Adrenal gland (tissue), 12 donors: ENCODE results near the gene ST3GAL4. TPM values are rescaled to one million over a fixed set of nuclear protein-coding genes. Genes with fewer than 3 reads are reported as not detected.
A peak's percentile ranks its signal among the peaks of the same experiment; 100 is the strongest.

Source experiments
- DNase-seq, 7 donors: peaks; one replicate each; pipeline ENCODE4 v3.0.0-alpha.2; 2019 to 2020
- H3K27ac ChIP-seq, 5 donors: fragments of 200-600 bp; sonication (generic) in 4 of 5; 1 replicate in 3 of 5; 2 replicates in 2 of 5; pipeline versions ENCODE4 v1.5.1 to v1.8.0; 2016 to 2020; ENCODE audit warnings: mild to moderate bottlenecking in 1 of 5
- H3K27me3 ChIP-seq: fragments of 200-600 bp; 2 replicates; pipeline ENCODE4 v1.8.0; 2021
- H3K36me3 ChIP-seq, 2 donors: fragments of 200-600 bp; replicated peaks in 1 of 2; 1 replicate in 1 of 2; 2 replicates in 1 of 2; pipeline versions ENCODE4 v1.5.1 to v1.8.0; 2018 to 2022
- H3K4me1 ChIP-seq, 2 donors: fragments of 200-600 bp; replicated peaks in 1 of 2; 1 replicate in 1 of 2; 2 replicates in 1 of 2; pipeline versions ENCODE4 v1.5.1 to v1.8.0; 2018 to 2021
- H3K4me3 ChIP-seq, 4 donors: fragments of 200-600 bp; sonication (generic) in 3 of 4; one replicate each; pipeline ENCODE4 v1.5.1; 2016 to 2018
- H3K9me3 ChIP-seq, 3 donors: fragments of 200-600 bp; sonication (generic) in 1 of 3; replicated peaks in 1 of 3; 1 replicate in 2 of 3; 2 replicates in 1 of 3; pipeline versions ENCODE4 v1.5.1 to v1.8.0; 2016 to 2021
- POLR2A ChIP-seq, 2 donors: fragments of 450-650 bp; IDR thresholded peaks; one replicate each; pipeline ENCODE4 v1.6.1; 2017; ENCODE audit warnings: antibody characterized with exemption in 2 of 2, mild to moderate bottlenecking in 2 of 2, moderate library complexity in 1 of 2
- WGBS, 4 donors: extraction: QIAGEN DNeasy Blood & Tissue Kit in 2 of 4; methylation state at CpG; one replicate each; pipeline versions ENCODE4 v1.1.5 to v1.1.7; 2013 to 2017; 5-methylcytosine and 5-hydroxymethylcytosine counted together
- intact Hi-C, 2 donors: fragments of 100-400 bp; cut with DNase I; formaldehyde crosslinking; loops; one replicate each; pipeline versions ENCODE4 v1.14.1 to v1.15.0; 2022 to 2023
- polyA plus RNA-seq, 3 donors: library from polyadenylated mRNA; stranded (reverse); fragments of 200-250 nt in 2 of 3; fragments of 350-450 nt in 1 of 3; fragmentation: Illumina TruSeq in 1 of 3; extraction: RNeasy Lipid Tissue Mini Kit (QIAGEN cat#74804) in 1 of 3; gene quantifications; one replicate each; pipeline ENCODE4 v1.2.3, GENCODE V29; 2013 to 2014
- total RNA-seq, 9 donors: library from RNA; depleted of rRNA in 4 of 9; stranded (reverse); fragments of >200 nt in 4 of 9; fragments of 120-200 nt in 1 of 9; fragmentation: NEBNext Ultra II Directional in 1 of 9; extraction: Animal tissue kit (Norgen Biotek cat#: 25700) in 1 of 9; gene quantifications; one replicate each; pipeline versions ENCODE4 v1.1.0 to v1.2.4, GENCODE V29; 2013 to 2023
- TF ChIP-seq, protein P1 (sequence below), 6 experiments: fragments of 450-650 bp in 4 of 6; fragments of 200-600 bp in 2 of 6; sonication (generic) in 1 of 6; IDR thresholded peaks; 1 replicate in 5 of 6; 2 replicates in 1 of 6; pipeline versions ENCODE4 v1.5.1 to v1.8.0; 2016 to 2021; ENCODE audit warnings: antibody characterized with exemption in 6 of 6, mild to moderate bottlenecking in 2 of 6, moderate library complexity in 1 of 6
- donor health status: healthy with polysubstance abuse.
- donor health status: Bipolar disorder and iron deficiency.
- donor health status: DM: yes; HTN: yes; CAD: no.
- donor health status: DM: no; HTN: no; CAD: no.
- donor health status: DM: no; HTN: no; CAD: no.
- donor health status: DM: yes; HTN: yes; CAD: no.

Gene ST3GAL4
- total and polyA plus RNA-seq, 12 donors: 119 to 359 (median 163) TPM

GRCh38 chr11:126430581-126431335 is 75.3 kb downstream of the ST3GAL4 start:
- intact Hi-C loops: loop anchor here (10.0 kb wide), 1 partner anchor 116 kb away; no protein-coding TSS in a partner anchor
- 86 to 96% (median 92%) methylated on average over 7 to 10 of the region's 10 CpGs for WGBS, 4 donors
- Histone ChIP-seq H3K9me3 (no peaks in the 10 kb centered on the region), H3K4me1 (peaks cover 18 to 36% of the 10 kb centered on the region in 2 donors), H3K4me3 (no peak overlapping the region), H3K27me3 (no peaks in the 10 kb centered on the region), H3K36me3 (no peaks in the 10 kb centered on the region), H3K27ac (peak overlapping the region in 4 of 5 donors; percentile 86 to 95 (median 92))
- DNase-seq: peak in 1 of 7 donors; percentile 72
- TF ChIP-seq, protein P1, sequence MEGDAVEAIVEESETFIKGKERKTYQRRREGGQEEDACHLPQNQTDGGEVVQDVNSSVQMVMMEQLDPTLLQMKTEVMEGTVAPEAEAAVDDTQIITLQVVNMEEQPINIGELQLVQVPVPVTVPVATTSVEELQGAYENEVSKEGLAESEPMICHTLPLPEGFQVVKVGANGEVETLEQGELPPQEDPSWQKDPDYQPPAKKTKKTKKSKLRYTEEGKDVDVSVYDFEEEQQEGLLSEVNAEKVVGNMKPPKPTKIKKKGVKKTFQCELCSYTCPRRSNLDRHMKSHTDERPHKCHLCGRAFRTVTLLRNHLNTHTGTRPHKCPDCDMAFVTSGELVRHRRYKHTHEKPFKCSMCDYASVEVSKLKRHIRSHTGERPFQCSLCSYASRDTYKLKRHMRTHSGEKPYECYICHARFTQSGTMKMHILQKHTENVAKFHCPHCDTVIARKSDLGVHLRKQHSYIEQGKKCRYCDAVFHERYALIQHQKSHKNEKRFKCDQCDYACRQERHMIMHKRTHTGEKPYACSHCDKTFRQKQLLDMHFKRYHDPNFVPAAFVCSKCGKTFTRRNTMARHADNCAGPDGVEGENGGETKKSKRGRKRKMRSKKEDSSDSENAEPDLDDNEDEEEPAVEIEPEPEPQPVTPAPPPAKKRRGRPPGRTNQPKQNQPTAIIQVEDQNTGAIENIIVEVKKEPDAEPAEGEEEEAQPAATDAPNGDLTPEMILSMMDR (IDR thresholded peaks at IDR 0.05): no peak
- TF ChIP-seq POLR2A (IDR thresholded peaks at IDR 0.05): no peak

DNA sequence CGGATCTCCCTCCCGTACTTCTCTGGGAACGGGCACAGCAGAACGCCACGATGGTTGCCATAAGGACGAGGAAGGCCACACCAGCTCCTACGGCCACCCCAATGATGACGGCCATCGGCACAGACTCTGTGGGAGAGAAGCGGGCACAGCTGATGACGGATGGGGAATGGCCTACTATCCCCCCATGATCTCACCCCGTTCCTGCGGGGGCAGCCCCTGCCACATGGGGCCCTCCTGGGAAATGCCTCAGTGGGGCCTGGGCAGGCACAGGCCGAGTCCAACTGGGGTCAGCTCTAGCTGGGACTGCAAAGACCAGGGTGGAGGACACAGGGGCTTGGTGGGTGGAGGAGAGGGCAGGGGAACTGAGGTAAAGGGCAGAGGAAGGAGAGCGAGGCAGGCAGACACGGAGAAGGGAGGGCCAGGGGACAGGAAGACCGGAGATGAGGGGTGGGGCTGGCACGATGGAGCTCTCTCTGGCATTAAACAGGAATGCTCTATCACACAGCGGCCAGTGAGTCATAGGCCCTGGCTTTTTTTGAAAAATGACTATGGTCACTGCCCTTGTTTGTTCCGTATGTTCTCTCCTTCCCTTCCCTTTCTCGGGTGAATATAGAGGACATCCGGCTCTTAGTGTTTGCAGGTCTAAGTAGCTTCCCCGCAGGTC is 76.0 kb downstream of the ST3GAL4 start:
- peak overlapping the region; percentile 50 to 95 (median 91) for H3K27ac ChIP-seq
- no peaks in the 10 kb centered on the region for H3K36me3 ChIP-seq
- H3K4me3 ChIP-seq: no peak overlapping the region
- TF ChIP-seq, protein P1 (IDR thresholded peaks at IDR 0.05): no peak
- TF ChIP-seq POLR2A (IDR thresholded peaks at IDR 0.05): peak in 1 of 2 donors; percentile 19
- H3K4me1 ChIP-seq: peaks cover 18 to 34% of the 10 kb centered on the region in 2 donors
- peak; percentile 73 to 95 (median 91) for DNase-seq
- H3K9me3 ChIP-seq: no peaks in the 10 kb centered on the region
- WGBS, 4 donors: 48 to 64% (median 62%) methylated on average over 16 to 23 of the region's 23 CpGs
- intact Hi-C loops: loop anchor here (10.0 kb wide), 1 partner anchor 117 kb away; no protein-coding TSS in a partner anchor
- H3K27me3 ChIP-seq: no peaks in the 10 kb centered on the region

DNA sequence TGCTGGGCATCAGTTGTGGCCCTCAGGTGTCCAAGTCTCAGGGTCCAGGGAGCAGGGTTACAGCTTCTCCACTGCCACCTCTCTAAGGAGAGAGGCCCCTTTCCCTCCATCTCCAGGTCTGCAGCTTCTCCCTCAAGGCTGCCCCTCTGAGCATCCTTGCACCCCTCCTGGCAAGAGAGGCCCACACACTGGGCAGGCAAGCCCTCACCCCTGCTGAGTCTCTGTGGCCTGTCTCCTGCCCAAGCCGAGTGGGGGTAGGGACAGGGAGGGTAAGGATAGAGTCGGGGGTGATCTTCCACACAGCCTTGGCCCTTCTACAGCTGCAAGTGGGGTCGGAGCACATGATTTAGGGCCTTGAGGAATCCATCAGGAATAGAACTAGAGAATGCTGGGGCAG is 76.6 kb downstream of the ST3GAL4 start:
- H3K27me3 ChIP-seq: no peaks in the 10 kb centered on the region
- TF ChIP-seq POLR2A (IDR thresholded peaks at IDR 0.05): no peak
- TF ChIP-seq, protein P1 (IDR thresholded peaks at IDR 0.05): no peak
- WGBS, 4 donors: 19 to 42% (median 33%) methylated on average over 3 of the region's 3 CpGs
- DNase-seq: no peak
- no peaks in the 10 kb centered on the region for H3K9me3 ChIP-seq
- H3K4me1 ChIP-seq: peaks cover 18 to 29% of the 10 kb centered on the region in 2 donors
- H3K4me3 ChIP-seq: no peak overlapping the region
- H3K36me3 ChIP-seq: no peaks in the 10 kb centered on the region
- intact Hi-C loops: loop anchor here (10.0 kb wide), 1 partner anchor 117 kb away; no protein-coding TSS in a partner anchor
- peak overlapping the region; percentile 50 to 95 (median 91) for H3K27ac ChIP-seq

DNA sequence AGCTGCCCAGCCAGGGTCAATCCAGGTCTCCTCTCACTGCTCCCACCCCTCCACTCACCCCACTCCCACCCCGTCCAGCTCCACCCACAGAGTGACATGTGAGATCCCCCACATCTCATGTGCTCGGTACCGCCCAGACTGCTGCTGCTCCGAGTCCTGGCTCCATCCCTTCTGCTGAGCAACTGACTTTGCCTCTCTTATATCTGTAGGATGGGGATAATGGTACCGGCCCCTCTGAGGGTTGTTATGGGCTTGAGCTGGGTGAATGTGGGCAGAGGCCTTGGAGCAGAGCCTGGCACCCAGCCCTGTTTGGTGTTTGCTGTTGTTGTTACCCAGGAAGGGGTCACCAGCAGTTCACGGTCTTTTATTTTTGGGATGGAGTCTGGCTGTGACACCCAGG is 77.0 kb downstream of the ST3GAL4 start:
- Histone ChIP-seq H3K4me1 (peaks cover 18 to 24% of the 10 kb centered on the region in 2 donors), H3K27ac (peak overlapping the region in 4 of 5 donors; percentile 86 to 95 (median 92))
- TF ChIP-seq, protein P1 (IDR thresholded peaks at IDR 0.05): no peak
- TF ChIP-seq POLR2A (IDR thresholded peaks at IDR 0.05): no peak

More for the DNA sequence above, 77.0 kb downstream of the ST3GAL4 start:
- Histone ChIP-seq H3K4me3 (no peak overlapping the region), H3K9me3 (no peaks in the 10 kb centered on the region), H3K36me3 (no peaks in the 10 kb centered on the region), H3K27me3 (no peaks in the 10 kb centered on the region)
- DNase-seq: peak in 6 of 7 donors; percentile 54 to 79 (median 71)
- 50 to 80% (median 54%) methylated on average over 1 to 6 of the region's 6 CpGs for WGBS, 4 donors
- intact Hi-C loops: loop anchor here (10.0 kb wide), 1 partner anchor 118 kb away; no protein-coding TSS in a partner anchor
